ENCODE data around the gene THSD7A. TPM values are rescaled to one million over a fixed set of nuclear protein-coding genes. Genes with fewer than 3 reads are reported as not detected.

The THSD7A gene
- total RNA-seq, 3 donors from 2014 or later (not counting 1 experiment from before 2014, with no cell fraction given): 0.29 to 8.6 TPM; not detected in 1

- ATAC-seq: no peak
Measured at GRCh38 chr7:11742496-11742895, 89.5 kb downstream of the THSD7A start.

GRCh38 chr7:11737723-11738122 lies 94.3 kb downstream of the THSD7A start:
- Histone ChIP-seq H3K36me3 (ENCODE audit: control insufficient read depth, insufficient read depth, low read length) (no peaks in the 10 kb centered on the region), H3K9me3 (ENCODE audit: control insufficient read depth, insufficient read depth, low read length) (no peaks in the 10 kb centered on the region), H3K27me3 (ENCODE audit: control insufficient read depth, insufficient read depth, low read length) (no peaks in the 10 kb centered on the region), H3K27ac (ENCODE audit: low read length) (no peak overlapping the region), H3K4me1 (ENCODE audit: control insufficient read depth, insufficient read depth, low read length) (no peaks in the 10 kb centered on the region), H3K4me3 (ENCODE audit: low read length) (no peak overlapping the region)
- no peaks in the 10 kb centered on the region for H3K36me3 Mint-ChIP-seq
- H3K27ac Mint-ChIP-seq: no peak overlapping the region
- TF ChIP-seq CTCF (IDR thresholded peaks at IDR 0.05): no peak
- H3K27me3 Mint-ChIP-seq (ENCODE audit: low read depth in 2 of 2): no peaks in the 10 kb centered on the region
- ATAC-seq (no peak), DNase-seq (no peak)
- intact Hi-C loops (cut with micrococcal nuclease): no loop called here
- H3K4me3 Mint-ChIP-seq: no peak overlapping the region
- no peaks in the 10 kb centered on the region for H3K4me1 Mint-ChIP-seq
- H3K9me3 Mint-ChIP-seq: peaks cover 12 to 29% of the 10 kb centered on the region in 2 donors

More at GRCh38 chr7:11742496-11742895, 89.5 kb downstream of the THSD7A start:
- WGBS (ENCODE audit: insufficient coverage): 20% methylated on average over 1 of the region's 1 CpG
- no peak overlapping the region for H3K4me3 Mint-ChIP-seq
- no peaks in the 10 kb centered on the region for H3K36me3 Mint-ChIP-seq
- no peaks in the 10 kb centered on the region for H3K4me1 ChIP-seq (ENCODE audit: control insufficient read depth, insufficient read depth, low read length)
- no peaks in the 10 kb centered on the region for H3K9me3 ChIP-seq (ENCODE audit: control insufficient read depth, insufficient read depth, low read length)
- H3K27ac Mint-ChIP-seq: no peak overlapping the region
- H3K36me3 ChIP-seq (ENCODE audit: control insufficient read depth, insufficient read depth, low read length): no peaks in the 10 kb centered on the region
- H3K27me3 ChIP-seq (ENCODE audit: control insufficient read depth, insufficient read depth, low read length): no peaks in the 10 kb centered on the region
- H3K27ac ChIP-seq (ENCODE audit: low read length): no peak overlapping the region
- H3K27me3 Mint-ChIP-seq (ENCODE audit: low read depth in 2 of 2): no peaks in the 10 kb centered on the region
- DNase-seq: no peak
- intact Hi-C loops (cut with micrococcal nuclease): no loop called here
- H3K4me3 ChIP-seq (ENCODE audit: low read length): no peak overlapping the region
- H3K4me1 Mint-ChIP-seq: no peaks in the 10 kb centered on the region
- TF ChIP-seq CTCF (IDR thresholded peaks at IDR 0.05): no peak
- H3K9me3 Mint-ChIP-seq: peaks cover 6 to 13% of the 10 kb centered on the region in 2 donors

GRCh38 chr7:11732207-11732606 lies 99.8 kb downstream of the THSD7A start:
- H3K36me3 ChIP-seq (ENCODE audit: control insufficient read depth, insufficient read depth, low read length): no peaks in the 10 kb centered on the region
- H3K4me1 Mint-ChIP-seq: no peaks in the 10 kb centered on the region
- no peaks in the 10 kb centered on the region for H3K27me3 Mint-ChIP-seq (ENCODE audit: low read depth in 2 of 2)
- no peak overlapping the region for H3K27ac ChIP-seq (ENCODE audit: low read length)
- no peaks in the 10 kb centered on the region for H3K9me3 ChIP-seq (ENCODE audit: control insufficient read depth, insufficient read depth, low read length)
- peaks cover 8 to 21% of the 10 kb centered on the region in 2 donors for H3K9me3 Mint-ChIP-seq
- ATAC-seq: no peak
- no peak overlapping the region for H3K4me3 ChIP-seq (ENCODE audit: low read length)
- H3K4me3 Mint-ChIP-seq: no peak overlapping the region
- H3K36me3 Mint-ChIP-seq: no peaks in the 10 kb centered on the region
- no peak for TF ChIP-seq CTCF (IDR thresholded peaks at IDR 0.05)
- WGBS (ENCODE audit: insufficient coverage): no CpG with 5 or more reads among the region's 4 CpGs
- no peaks in the 10 kb centered on the region for H3K27me3 ChIP-seq (ENCODE audit: control insufficient read depth, insufficient read depth, low read length)
- intact Hi-C loops (cut with micrococcal nuclease): no loop called here
- H3K27ac Mint-ChIP-seq: no peak overlapping the region
- no peaks in the 10 kb centered on the region for H3K4me1 ChIP-seq (ENCODE audit: control insufficient read depth, insufficient read depth, low read length)
- no peak for DNase-seq

- ATAC-seq: no peak
- Histone ChIP-seq H3K27ac (ENCODE audit: low read length) (no peak overlapping the region), H3K36me3 (ENCODE audit: control insufficient read depth, insufficient read depth, low read length) (no peaks in the 10 kb centered on the region), H3K9me3 (ENCODE audit: control insufficient read depth, insufficient read depth, low read length) (no peaks in the 10 kb centered on the region), H3K4me3 (ENCODE audit: low read length) (no peak overlapping the region), H3K4me1 (ENCODE audit: control insufficient read depth, insufficient read depth, low read length) (no peaks in the 10 kb centered on the region), H3K27me3 (ENCODE audit: control insufficient read depth, insufficient read depth, low read length) (no peaks in the 10 kb centered on the region)
- Mint-ChIP-seq H3K27ac (no peak overlapping the region), H3K4me1 (no peaks in the 10 kb centered on the region), H3K27me3 (ENCODE audit: low read depth in 2 of 2) (no peaks in the 10 kb centered on the region), H3K36me3 (no peaks in the 10 kb centered on the region), H3K9me3 (peaks cover 4 to 19% of the 10 kb centered on the region in 2 donors), H3K4me3 (no peak overlapping the region)
- 100% methylated on average over 1 of the region's 1 CpG for WGBS (ENCODE audit: insufficient coverage)
- DNase-seq: no peak
- no peak for TF ChIP-seq CTCF (IDR thresholded peaks at IDR 0.05)
- intact Hi-C loops (cut with micrococcal nuclease): no loop called here
Measured at GRCh38 chr7:11730725-11731124, 101.3 kb downstream of the THSD7A start.

All from natural killer cell (primary cell).